Pancreas (tissue), 10 donors: ENCODE measurements around the gene GRIK1. TPM values are rescaled to one million over a fixed set of nuclear protein-coding genes. Genes with fewer than 3 reads are reported as not detected.

Experiments used
- ATAC-seq, 4 donors: fragments of 200-7000 bp; cut with Tn5 transposase; one replicate each; pipeline versions ENCODE4 v1.8.0 to v1.9.1; 2020; ENCODE audit warnings: mild to moderate bottlenecking in 4 of 4, moderate library complexity in 4 of 4
- DNase-seq, 6 donors: peaks; one replicate each; pipeline ENCODE4 v3.0.0-alpha.2; 2020
- FAIRE-seq: peaks from 2 replicates; lab custom pipeline; 2012; peaks lifted over from hg19 to GRCh38; lab: Jason Lieb, UNC
- H3K27ac ChIP-seq, 4 donors: fragments of 200-600 bp; sonication (generic); 1 replicate in 3 of 4; 2 replicates in 1 of 4; pipeline versions ENCODE4 v1.5.0 to v1.8.0; 2020
- H3K27me3 ChIP-seq, 4 donors: fragments of 200-600 bp; one replicate each; pipeline ENCODE4 v1.8.0; 2021
- H3K36me3 ChIP-seq, 3 donors: fragments of 200-600 bp; sonication (generic) in 1 of 3; one replicate each; pipeline versions ENCODE4 v1.5.0 to v1.8.0; 2020 to 2021
- H3K4me1 ChIP-seq, 3 donors: fragments of 200-600 bp; one replicate each; pipeline ENCODE4 v1.8.0; 2021
- H3K4me3 ChIP-seq, 4 donors: fragments of 200-600 bp; sonication (generic) in 2 of 4; one replicate each; pipeline versions ENCODE4 v1.5.0 to v1.8.0; 2020 to 2021
- H3K9me3 ChIP-seq, 4 donors: fragments of 200-600 bp; one replicate each; pipeline ENCODE4 v1.8.0; 2021
- WGBS, 2 donors: extraction: QIAGEN DNeasy Blood & Tissue Kit; methylation state at CpG; one replicate each; pipeline ENCODE4 v1.1.7; 2013; 5-methylcytosine and 5-hydroxymethylcytosine counted together
- intact Hi-C, 3 donors: fragments of 100-400 bp; cut with DNase I; formaldehyde crosslinking; loops; one replicate each; pipeline versions ENCODE4 v1.11.1 to v1.14.2; 2022
- polyA plus RNA-seq, 2 donors: library from polyadenylated mRNA; stranded (reverse); fragments of 200-250 nt; gene quantifications; one replicate each; pipeline ENCODE4 v1.2.3, GENCODE V29; 2013
- total RNA-seq, 6 donors: library from RNA; stranded (reverse); fragmentation: NEBNext Ultra II Directional in 4 of 6; extraction: Animal tissue kit (Norgen Biotek cat#: 25700) in 4 of 6; gene quantifications; one replicate each; pipeline versions ENCODE4 v1.2.1 to v1.2.4, GENCODE V29; 2021 to 2023
- TF ChIP-seq, protein P1 (sequence below), 4 donors: fragments of 200-600 bp; sonication (generic) in 3 of 4; IDR thresholded peaks; one replicate each; pipeline versions ENCODE4 v1.5.0 to v1.8.0; 2021; ENCODE audit warnings: antibody characterized with exemption in 4 of 4
- donor health status: healthy with polysubstance abuse.
- donor health status: DM: no; HTN: no; CAD: no; lungs with moderate emphysema.
- donor health status: DM: no; HTN: no; CAD: no.
- donor health status: control.
- donor health status: control.
- donor health status: Bipolar disorder and iron deficiency.
- donor health status: DM: yes; HTN: yes; CAD: no.
- donor health status: DM: no; HTN: no; CAD: no.
- donor health status: DM: no; HTN: no; CAD: no.
- donor health status: DM: yes; HTN: yes; CAD: no.

The GRIK1 gene
- total and polyA plus RNA-seq, 8 donors = 0.02 to 0.09 (median 0.08) TPM; not detected in 5

DNA sequence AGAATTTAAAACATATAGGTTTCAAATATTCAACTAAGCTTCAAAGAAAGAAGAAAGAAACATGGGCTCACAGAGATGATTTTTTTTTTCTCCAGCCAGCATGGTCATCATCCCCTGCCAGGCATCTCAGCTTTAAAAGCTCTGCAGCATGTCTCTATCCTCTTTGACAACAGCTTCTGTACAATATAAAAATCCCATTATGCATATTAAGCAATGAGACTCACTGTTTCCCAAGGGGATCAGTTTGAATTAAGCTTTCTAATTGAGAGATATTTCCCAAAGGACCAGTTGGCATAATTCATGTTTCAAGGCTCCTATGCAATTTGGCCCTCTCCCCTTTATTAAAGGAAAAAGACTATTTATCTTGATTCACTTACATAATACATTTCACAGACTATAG lies 220.3 kb downstream of the GRIK1 start:
- Histone ChIP-seq H3K4me3 (no peak overlapping the region), H3K4me1 (peaks cover 8 to 11% (median 10%) of the 10 kb centered on the region in 3 donors), H3K27ac (no peak overlapping the region), H3K36me3 (no peaks in the 10 kb centered on the region), H3K27me3 (no peaks in the 10 kb centered on the region), H3K9me3 (no peaks in the 10 kb centered on the region)
- DNase-seq = no peak
- TF ChIP-seq, protein P1, sequence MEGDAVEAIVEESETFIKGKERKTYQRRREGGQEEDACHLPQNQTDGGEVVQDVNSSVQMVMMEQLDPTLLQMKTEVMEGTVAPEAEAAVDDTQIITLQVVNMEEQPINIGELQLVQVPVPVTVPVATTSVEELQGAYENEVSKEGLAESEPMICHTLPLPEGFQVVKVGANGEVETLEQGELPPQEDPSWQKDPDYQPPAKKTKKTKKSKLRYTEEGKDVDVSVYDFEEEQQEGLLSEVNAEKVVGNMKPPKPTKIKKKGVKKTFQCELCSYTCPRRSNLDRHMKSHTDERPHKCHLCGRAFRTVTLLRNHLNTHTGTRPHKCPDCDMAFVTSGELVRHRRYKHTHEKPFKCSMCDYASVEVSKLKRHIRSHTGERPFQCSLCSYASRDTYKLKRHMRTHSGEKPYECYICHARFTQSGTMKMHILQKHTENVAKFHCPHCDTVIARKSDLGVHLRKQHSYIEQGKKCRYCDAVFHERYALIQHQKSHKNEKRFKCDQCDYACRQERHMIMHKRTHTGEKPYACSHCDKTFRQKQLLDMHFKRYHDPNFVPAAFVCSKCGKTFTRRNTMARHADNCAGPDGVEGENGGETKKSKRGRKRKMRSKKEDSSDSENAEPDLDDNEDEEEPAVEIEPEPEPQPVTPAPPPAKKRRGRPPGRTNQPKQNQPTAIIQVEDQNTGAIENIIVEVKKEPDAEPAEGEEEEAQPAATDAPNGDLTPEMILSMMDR (IDR thresholded peaks at IDR 0.05) = no peak
- FAIRE-seq = no peak
- no peak for ATAC-seq
- intact Hi-C loops = no loop called here

GRCh38 chr21:29718081-29718815 lies 221.5 kb downstream of the GRIK1 start:
- intact Hi-C loops = no loop called here
- H3K27ac ChIP-seq = no peak overlapping the region
- H3K4me3 ChIP-seq = no peak overlapping the region
- ATAC-seq (peak in 1 of 4 donors; percentile 38), DNase-seq (no peak), FAIRE-seq (no peak)
- TF ChIP-seq, protein P1 (IDR thresholded peaks at IDR 0.05) = no peak
- H3K4me1 ChIP-seq = peaks cover 0 to 2% (median 0%) of the 10 kb centered on the region in 3 donors
- no peaks in the 10 kb centered on the region for H3K36me3 ChIP-seq
- H3K27me3 ChIP-seq = no peaks in the 10 kb centered on the region
- no peaks in the 10 kb centered on the region for H3K9me3 ChIP-seq
- 90 to 94% methylated on average over 3 of the region's 3 CpGs for WGBS, 2 donors

GRCh38 chr21:29717659-29718058 lies 222.1 kb downstream of the GRIK1 start:
- DNase-seq (no peak), FAIRE-seq (no peak), ATAC-seq (no peak)
- Histone ChIP-seq H3K4me3 (no peak overlapping the region), H3K4me1 (no peaks in the 10 kb centered on the region), H3K27me3 (no peaks in the 10 kb centered on the region), H3K27ac (no peak overlapping the region), H3K9me3 (no peaks in the 10 kb centered on the region), H3K36me3 (no peaks in the 10 kb centered on the region)
- TF ChIP-seq, protein P1 (IDR thresholded peaks at IDR 0.05) = no peak
- intact Hi-C loops = no loop called here
- WGBS, 2 donors = 81 to 95% methylated on average over 1 of the region's 1 CpG

GRCh38 chr21:29716753-29717152 lies 223.0 kb downstream of the GRIK1 start:
- H3K9me3 ChIP-seq = no peaks in the 10 kb centered on the region
- DNase-seq (no peak), FAIRE-seq (no peak), ATAC-seq (no peak)
- no peak overlapping the region for H3K27ac ChIP-seq
- TF ChIP-seq, protein P1 (IDR thresholded peaks at IDR 0.05) = no peak
- no peak overlapping the region for H3K4me3 ChIP-seq
- no peaks in the 10 kb centered on the region for H3K27me3 ChIP-seq
- H3K4me1 ChIP-seq = no peaks in the 10 kb centered on the region
- WGBS, 2 donors = 93 to 98% methylated on average over 2 of the region's 2 CpGs
- intact Hi-C loops = no loop called here
- no peaks in the 10 kb centered on the region for H3K36me3 ChIP-seq

- intact Hi-C loops = no loop called here
- Histone ChIP-seq H3K36me3 (no peaks in the 10 kb centered on the region), H3K9me3 (no peaks in the 10 kb centered on the region), H3K4me3 (no peak overlapping the region), H3K4me1 (no peaks in the 10 kb centered on the region), H3K27ac (no peak overlapping the region), H3K27me3 (no peaks in the 10 kb centered on the region)
- FAIRE-seq (no peak), ATAC-seq (no peak), DNase-seq (no peak)
- TF ChIP-seq, protein P1 (IDR thresholded peaks at IDR 0.05) = no peak
- WGBS, 2 donors = 95 to 98% methylated on average over 2 of the region's 2 CpGs
Measured at GRCh38 chr21:29715089-29715488, 224.7 kb downstream of the GRIK1 start.
